Measurements from ENCODE around the gene COX6B1.

COX6B1 gene

GRCh38 chr19:35633727-35634440 lies 14.2 kb upstream of the COX6B1 start:
- DNase-seq (ENCODE audit: low read depth): no peak
- TF ChIP-seq CTCF (conservative IDR thresholded peaks at IDR 0.05; ENCODE audit: low read depth, low read length): no peak
- H3K4me3 ChIP-seq (ENCODE audit: low read depth, low read length): no peak overlapping the region

- no peak for DNase-seq (ENCODE audit: low read depth)
- H3K4me3 ChIP-seq (ENCODE audit: low read depth, low read length): no peak overlapping the region
- no peak for TF ChIP-seq CTCF (conservative IDR thresholded peaks at IDR 0.05; ENCODE audit: low read depth, low read length)
These were observed 11.5 kb upstream of the COX6B1 start for GRCh38 chr19:35636651-35637050.

GRCh38 chr19:35637165-35637564 lies 11.0 kb upstream of the COX6B1 start:
- no peak overlapping the region for H3K4me3 ChIP-seq (ENCODE audit: low read depth, low read length)
- no peak for TF ChIP-seq CTCF (conservative IDR thresholded peaks at IDR 0.05; ENCODE audit: low read depth, low read length)
- no peak for DNase-seq (ENCODE audit: low read depth)

- no peak for DNase-seq (ENCODE audit: low read depth)
- H3K4me3 ChIP-seq (ENCODE audit: low read depth, low read length): no peak overlapping the region
- TF ChIP-seq CTCF (conservative IDR thresholded peaks at IDR 0.05; ENCODE audit: low read depth, low read length): no peak
These were observed 8.8 kb upstream of the COX6B1 start for GRCh38 chr19:35639321-35639639.

DNA sequence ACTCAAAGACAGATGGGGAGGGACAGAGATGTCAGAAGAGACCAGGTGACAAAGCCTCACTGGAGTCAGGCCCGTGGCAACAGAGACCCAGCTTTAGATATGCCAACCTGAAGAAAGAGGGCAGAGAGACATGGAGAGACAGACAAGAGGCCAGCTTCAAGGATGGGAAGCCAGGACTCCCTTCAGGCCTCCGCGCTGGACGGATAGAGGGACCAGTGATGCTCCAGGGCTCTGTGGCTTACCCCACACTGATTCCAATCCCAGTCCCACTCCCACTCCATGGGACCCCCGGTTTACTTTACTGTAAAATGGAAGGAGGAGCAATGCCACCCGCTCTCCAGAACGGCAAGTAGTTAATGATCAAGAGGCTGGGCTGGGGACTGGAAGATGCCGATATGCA lies 8.3 kb upstream of the COX6B1 start:
- TF ChIP-seq CTCF (conservative IDR thresholded peaks at IDR 0.05; ENCODE audit: low read depth, low read length): no peak
- DNase-seq (ENCODE audit: low read depth): no peak
- H3K4me3 ChIP-seq (ENCODE audit: low read depth, low read length): no peak overlapping the region

- peak; percentile 38 for DNase-seq (ENCODE audit: low read depth)
- H3K4me3 ChIP-seq (ENCODE audit: low read depth, low read length): peak within 1 kb of the TSS; percentile 37
- no peak for TF ChIP-seq CTCF (conservative IDR thresholded peaks at IDR 0.05; ENCODE audit: low read depth, low read length)
These were observed 6.5 kb upstream of the COX6B1 start, which contains the start of gene ETV2 for GRCh38 chr19:35641515-35642151. Gene ETV2, plus strand, starts transcription at chr19:35641745. Its CDS starts 716 bp downstream, at chr19:35642461.

DNA sequence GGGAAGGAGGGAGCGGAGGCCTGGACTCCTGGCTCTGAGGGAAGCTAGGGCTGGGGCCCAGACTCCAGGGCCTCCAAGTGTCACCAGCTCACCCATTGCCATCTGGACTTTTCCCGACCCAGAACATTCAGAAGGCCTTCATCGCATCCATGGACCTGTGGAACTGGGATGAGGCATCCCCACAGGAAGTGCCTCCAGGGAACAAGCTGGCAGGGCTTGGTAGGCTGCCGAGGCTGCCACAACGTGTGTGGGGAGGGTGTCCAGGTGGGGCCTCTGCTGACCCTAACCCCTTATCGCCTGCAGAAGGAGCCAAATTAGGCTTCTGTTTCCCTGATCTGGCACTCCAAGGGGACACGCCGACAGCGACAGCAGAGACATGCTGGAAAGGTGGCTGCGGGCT lies 5.8 kb upstream of the COX6B1 start:
- no peak for DNase-seq (ENCODE audit: low read depth)
- TF ChIP-seq CTCF (conservative IDR thresholded peaks at IDR 0.05; ENCODE audit: low read depth, low read length): no peak

More for the DNA sequence above, 5.8 kb upstream of the COX6B1 start:
- H3K4me3 ChIP-seq (ENCODE audit: low read depth, low read length): no peak overlapping the region

Measured in choroid plexus epithelial cell (primary cell).